HepG2 (cell line): ENCODE data around the gene FGFR3. TPM values are rescaled to one million over a fixed set of nuclear protein-coding genes. Genes with fewer than 3 reads are reported as not detected.

Experiments used
- ATAC-seq: fragments of 200-7000 bp; cut with Tn5 transposase; 3 replicates; pipeline ENCODE4 v1.9.1; 2020; ENCODE audit warnings: mild to moderate bottlenecking, moderate library complexity
- BruUV-seq: library from RNA; stranded (reverse); fragments of 400-500 nt; replicated peaks from 2 replicates; lab custom pipeline; 2021; lab: Mats Ljungman, UMichigan
- CTCF ChIA-PET: fragments of 300-600 bp; formaldehyde crosslinking; extraction: SDS; loops from one replicate; lab custom pipeline; 2021; ENCODE audit warnings: low total read pairs, inconsistent platforms, low intra/inter-chr PET ratio; lab: Yijun Ruan, JAX
- POLR2A ChIA-PET: fragments of 350-600 bp; sonication (Branson Sonifier 250); formaldehyde crosslinking; loops from one replicate; lab custom pipeline; 2020; ENCODE audit warnings: antibody characterized with exemption, inconsistent platforms; lab: Yijun Ruan, JAX
- DNase-seq: peaks from one replicate; pipeline ENCODE4 v3.0.0-alpha.2; 2015; ENCODE audit warnings: low spot score
- FAIRE-seq: peaks from 3 replicates; lab custom pipeline; 2011; peaks lifted over from hg19 to GRCh38; lab: Jason Lieb, UNC
- H2AFZ ChIP-seq: one replicate; pipeline ENCODE4 v1.6.1; 2011; ENCODE audit warnings: low read length, inconsistent platforms
- H3K27ac ChIP-seq: fragments of 300-600 bp; 3 replicates; pipeline ENCODE4 v1.8.0; 2011; ENCODE audit warnings: mixed run types, mild to moderate bottlenecking, mixed read lengths, low read length, inconsistent platforms; ENCODE audit not compliant: insufficient read depth; ENCODE audit errors: extremely low read length
- H3K27me3 ChIP-seq, 2 experiments: fragments of 200-600 bp in 1 of 2; 2 replicates in 1 of 2; 3 replicates in 1 of 2; pipeline versions ENCODE4 v1.6.0 to v1.8.0; 2011; ENCODE audit warnings: low read length in 2 of 2, mild to moderate bottlenecking in 2 of 2, moderate library complexity in 2 of 2, inconsistent platforms in 1 of 2; ENCODE audit not compliant: insufficient read depth in 2 of 2, control insufficient read depth in 1 of 2
- H3K36me3 ChIP-seq, 2 experiments: fragments of 200-600 bp in 1 of 2; replicated peaks in 1 of 2; 2 replicates in 1 of 2; 3 replicates in 1 of 2; pipeline versions ENCODE4 v1.5.1 to v1.8.0; 2011; ENCODE audit warnings: low read length in 2 of 2, inconsistent platforms in 1 of 2; ENCODE audit not compliant: insufficient read depth in 2 of 2, control insufficient read depth in 1 of 2
- H3K4me1 ChIP-seq: 2 replicates; pipeline ENCODE4 v1.5.1; 2012; ENCODE audit warnings: low read length, inconsistent platforms; ENCODE audit not compliant: insufficient read depth
- H3K4me2 ChIP-seq: 2 replicates; pipeline ENCODE4 v1.6.0; 2011; ENCODE audit warnings: low read depth, low read length, inconsistent platforms
- H3K4me3 ChIP-seq, 3 experiments: fragments of 200-600 bp in 1 of 3; sonication (generic), shearing (Covaris generic) in 1 of 3; replicated peaks in 1 of 3; 2 replicates each; pipeline ENCODE4 v1.5.1; 2011 to 2016; ENCODE audit warnings: low read length in 3 of 3, inconsistent platforms in 2 of 3, low read depth in 2 of 3, mild to moderate bottlenecking in 2 of 3, control low read depth in 1 of 3, mixed read lengths in 1 of 3; ENCODE audit not compliant: insufficient read depth in 1 of 3
- H3K79me2 ChIP-seq: one replicate; pipeline ENCODE4 v1.6.1; 2011; ENCODE audit warnings: low read length, inconsistent platforms; ENCODE audit not compliant: insufficient read depth
- H3K9ac ChIP-seq: 2 replicates; pipeline ENCODE4 v1.6.0; 2011; ENCODE audit warnings: mild to moderate bottlenecking, low read depth, low read length, inconsistent platforms; ENCODE audit not compliant: insufficient read depth
- H3K9me3 ChIP-seq: 2 replicates; pipeline ENCODE4 v1.5.1; 2012; ENCODE audit warnings: mild to moderate bottlenecking, low read length
- H4K20me1 ChIP-seq: 2 replicates; pipeline ENCODE4 v1.6.0; 2011; ENCODE audit warnings: inconsistent platforms, mild to moderate bottlenecking, low read length, moderate library complexity; ENCODE audit not compliant: insufficient read depth
- CC2D1A ChIP-seq: sonication (generic); formaldehyde crosslinking; IDR thresholded peaks from 2 replicates; pipeline ENCODE4 v1.8.1; 2023; ENCODE audit warnings: mild to moderate bottlenecking, missing genetic modification reagents
- NCOA5 ChIP-seq: sonication (generic); formaldehyde crosslinking; IDR thresholded peaks from 2 replicates; pipeline ENCODE4 v1.4.0; 2020; ENCODE audit warnings: missing genetic modification reagents
- NFE2L1 ChIP-seq: sonication (generic); formaldehyde crosslinking; IDR thresholded peaks from 2 replicates; pipeline ENCODE4 v1.4.0; 2020; ENCODE audit warnings: missing genetic modification reagents, mild to moderate bottlenecking, borderline replicate concordance
- RCOR2 ChIP-seq: IDR thresholded peaks from 2 replicates; pipeline ENCODE4 v1.6.1; 2016; ENCODE audit warnings: missing biosample characterization, missing genetic modification reagents
- SP140L ChIP-seq: sonication (generic); formaldehyde crosslinking; IDR thresholded peaks from 2 replicates; pipeline ENCODE4 v1.4.0; 2020; ENCODE audit warnings: missing genetic modification reagents, borderline replicate concordance
- WIZ ChIP-seq: sonication (generic); formaldehyde crosslinking; IDR thresholded peaks from 2 replicates; pipeline ENCODE4 v1.5.1; 2020; ENCODE audit warnings: mild to moderate bottlenecking, missing genetic modification reagents
- YEATS4 ChIP-seq: sonication (generic); formaldehyde crosslinking; IDR thresholded peaks from 2 replicates; pipeline ENCODE4 v1.4.0; 2020; ENCODE audit warnings: missing genetic modification reagents, borderline replicate concordance
- ZNF121 ChIP-seq: sonication (generic); formaldehyde crosslinking; IDR thresholded peaks from 2 replicates; pipeline ENCODE4 v1.5.0; 2020; ENCODE audit warnings: mild to moderate bottlenecking, missing genetic modification reagents
- ZNF484 ChIP-seq: sonication (generic); formaldehyde crosslinking; IDR thresholded peaks from 2 replicates; pipeline ENCODE4 v1.5.1; 2020; ENCODE audit warnings: mild to moderate bottlenecking, low read depth, missing genetic modification reagents, borderline replicate concordance
- ZNF567 ChIP-seq: sonication (generic); formaldehyde crosslinking; IDR thresholded peaks from 2 replicates; pipeline ENCODE4 v1.8.1; 2023; ENCODE audit warnings: mild to moderate bottlenecking, missing genetic modification reagents, borderline replicate concordance
- ZNF768 ChIP-seq: sonication (generic); formaldehyde crosslinking; IDR thresholded peaks from 2 replicates; pipeline ENCODE4 v1.4.0; 2020; ENCODE audit warnings: missing genetic modification reagents
- ZNF841 ChIP-seq: sonication (generic); formaldehyde crosslinking; IDR thresholded peaks from 2 replicates; pipeline ENCODE4 v1.8.1; 2023; ENCODE audit warnings: missing genetic modification reagents, borderline replicate concordance
- ZSCAN30 ChIP-seq: sonication (generic); formaldehyde crosslinking; IDR thresholded peaks from 2 replicates; pipeline ENCODE4 v1.5.0; 2020; ENCODE audit warnings: mild to moderate bottlenecking, missing genetic modification reagents
- WGBS: methylation state at CpG from one replicate; pipeline ENCODE4 v1.1.6; 2017; ENCODE audit warnings: low lambda C conversion rate; 5-methylcytosine and 5-hydroxymethylcytosine counted together
- in situ Hi-C: cut with HindIII; loops from 2 replicates; pipeline ENCODE4 v1.10.0; 2017; ENCODE audit warnings: low pct_unique_long_range_greater_than_20kb; ENCODE audit not compliant: extremely low pct_ligation_motif_present
- intact Hi-C: fragments of 100-400 bp; cut with micrococcal nuclease; formaldehyde crosslinking; loops from one replicate; pipeline ENCODE4 v1.10.0; 2022; ENCODE audit not compliant: unreplicated experiment
- polyA plus RNA-seq, 8 experiments: library from polyadenylated mRNA; depleted of rRNA in 3 of 8; stranded (reverse) in 7 of 8; unstranded in 1 of 8; fragments of >200 nt; fragmentation: Illumina TruSeq in 4 of 8; extraction: Trizol in 4 of 8; gene quantifications; 2 replicates each; pipeline versions ENCODE4 v1.2.1 to v1.2.3, GENCODE V29; 2011 to 2016; ENCODE audit warnings: low read depth in 4 of 8, missing spikeins in 1 of 8, mixed read lengths in 1 of 8; ENCODE audit not compliant: insufficient read depth in 1 of 8
- total RNA-seq, 5 experiments: library from RNA; depleted of rRNA; stranded (reverse); fragments of >200 nt; fragmentation: Illumina TruSeq; extraction: Trizol; gene quantifications; 2 replicates each; pipeline ENCODE4 v1.2.3, GENCODE V29; 2016; ENCODE audit warnings: low read depth in 1 of 5
- TF ChIP-seq, protein P1 (sequence below): sonication (generic); formaldehyde crosslinking; IDR thresholded peaks from 2 replicates; pipeline ENCODE4 v1.9.0; 2021; ENCODE audit warnings: missing genetic modification reagents, borderline replicate concordance
- TF ChIP-seq, protein P2 (sequence below): sonication (generic); formaldehyde crosslinking; IDR thresholded peaks from 2 replicates; pipeline ENCODE4 v1.5.0; 2020; ENCODE audit warnings: missing genetic modification reagents
- TF ChIP-seq, protein P3 (sequence below): sonication (generic); formaldehyde crosslinking; IDR thresholded peaks from 2 replicates; pipeline ENCODE4 v1.5.0; 2020; ENCODE audit warnings: mild to moderate bottlenecking, missing genetic modification reagents

FGFR3 gene
- total and polyA plus RNA-seq, 2 of the 13 experiments (the other 11 are each of a cell fraction or from before 2014, with no cell fraction given), result 103 to 109 TPM

DNA sequence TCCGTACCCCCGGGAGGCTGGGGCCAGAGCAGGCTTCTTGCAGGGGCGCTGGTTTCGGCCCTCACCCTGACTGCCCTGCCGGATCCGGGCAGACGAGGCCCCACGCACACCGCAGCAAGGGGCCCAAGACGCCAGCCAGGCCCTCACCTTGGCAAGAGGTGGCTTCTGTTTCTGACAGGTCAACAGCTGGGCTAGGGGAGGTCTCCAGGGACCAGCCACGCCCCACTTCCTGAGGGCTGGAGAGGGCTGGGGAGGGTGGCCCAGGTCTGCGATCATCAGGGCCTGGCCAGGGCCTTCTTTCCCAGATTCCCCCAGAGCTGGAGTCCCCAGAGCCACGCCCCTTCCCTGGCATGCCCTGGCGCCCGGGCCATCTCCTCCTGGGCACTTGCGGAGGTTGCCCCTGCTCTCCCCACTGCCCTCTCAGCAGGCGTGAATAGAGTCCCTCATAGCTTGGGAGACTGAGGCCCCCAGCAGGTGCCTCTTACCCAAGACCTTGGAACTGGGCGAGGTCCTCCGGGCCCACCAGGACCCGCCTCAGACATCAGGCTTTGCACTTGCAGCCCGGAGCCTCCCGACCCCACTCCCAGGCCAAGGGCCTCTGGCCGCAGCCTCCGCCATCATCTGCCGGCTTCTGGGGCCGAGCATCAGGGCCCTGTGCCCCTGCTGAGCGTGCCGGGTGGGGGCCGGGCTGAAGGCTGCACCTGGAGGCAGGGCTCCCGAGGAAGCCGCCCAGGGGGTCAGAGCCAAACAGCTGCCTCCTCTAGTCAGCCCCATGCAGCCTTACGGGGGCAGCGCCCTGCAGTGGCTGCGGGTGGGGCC lies 6.3 kb upstream of the FGFR3 start:
- BruUV-seq, result no TSS peak
- Histone ChIP-seq H3K4me3 (peak overlapping the region in 1 of 3 experiments; percentile 62; a peak in 1 of 6 replicates), H2AFZ (no peak overlapping the region), H3K36me3 (no peaks in the 10 kb centered on the region), H3K9me3 (no peaks in the 10 kb centered on the region), H3K79me2 (no peaks in the 10 kb centered on the region), H3K27me3 (peaks cover 7 to 16% of the 10 kb centered on the region in 2 experiments; a peak in 4 of 5 replicates), H3K4me1 (peaks cover 98% of the 10 kb centered on the region), H3K4me2 (peak overlapping the region; percentile 89), H3K27ac (no peak overlapping the region), H3K9ac (0 out of 2 replicates have a peak overlapping the region, but pooled peaks have one; percentile 32), H4K20me1 (no peaks in the 10 kb centered on the region)
- ChIA-PET POLR2A (interaction anchor here (2.3 to 34.3 kb wide), 4 partner anchors 2 to 39 kb away, joined by 18 to 1258 read pairs (median 638); partner anchors contain the start of gene FGFR3), CTCF (interaction anchor here (0.7 to 3.5 kb wide), 2 partner anchors 23 to 40 kb away, joined by 3 to 13 read pairs; no protein-coding TSS in a partner anchor)
- DNase-seq (peak; percentile 36), ATAC-seq (peak; percentile 8), FAIRE-seq (no peak)
- in situ Hi-C loops, result no loop called here
- intact Hi-C loops, result no loop called here
- WGBS, result no CpG with 5 or more reads among the region's 34 CpGs
- TF ChIP-seq NCOA5, result no peak
- TF ChIP-seq ZNF484 (CRISPR knock-in tag), result no peak
- no peak for TF ChIP-seq CC2D1A (CRISPR knock-in tag)
- TF ChIP-seq, protein P1, sequence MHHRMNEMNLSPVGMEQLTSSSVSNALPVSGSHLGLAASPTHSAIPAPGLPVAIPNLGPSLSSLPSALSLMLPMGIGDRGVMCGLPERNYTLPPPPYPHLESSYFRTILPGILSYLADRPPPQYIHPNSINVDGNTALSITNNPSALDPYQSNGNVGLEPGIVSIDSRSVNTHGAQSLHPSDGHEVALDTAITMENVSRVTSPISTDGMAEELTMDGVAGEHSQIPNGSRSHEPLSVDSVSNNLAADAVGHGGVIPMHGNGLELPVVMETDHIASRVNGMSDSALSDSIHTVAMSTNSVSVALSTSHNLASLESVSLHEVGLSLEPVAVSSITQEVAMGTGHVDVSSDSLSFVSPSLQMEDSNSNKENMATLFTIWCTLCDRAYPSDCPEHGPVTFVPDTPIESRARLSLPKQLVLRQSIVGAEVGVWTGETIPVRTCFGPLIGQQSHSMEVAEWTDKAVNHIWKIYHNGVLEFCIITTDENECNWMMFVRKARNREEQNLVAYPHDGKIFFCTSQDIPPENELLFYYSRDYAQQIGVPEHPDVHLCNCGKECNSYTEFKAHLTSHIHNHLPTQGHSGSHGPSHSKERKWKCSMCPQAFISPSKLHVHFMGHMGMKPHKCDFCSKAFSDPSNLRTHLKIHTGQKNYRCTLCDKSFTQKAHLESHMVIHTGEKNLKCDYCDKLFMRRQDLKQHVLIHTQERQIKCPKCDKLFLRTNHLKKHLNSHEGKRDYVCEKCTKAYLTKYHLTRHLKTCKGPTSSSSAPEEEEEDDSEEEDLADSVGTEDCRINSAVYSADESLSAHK (CRISPR knock-in tag), result no peak
- TF ChIP-seq, protein P2, sequence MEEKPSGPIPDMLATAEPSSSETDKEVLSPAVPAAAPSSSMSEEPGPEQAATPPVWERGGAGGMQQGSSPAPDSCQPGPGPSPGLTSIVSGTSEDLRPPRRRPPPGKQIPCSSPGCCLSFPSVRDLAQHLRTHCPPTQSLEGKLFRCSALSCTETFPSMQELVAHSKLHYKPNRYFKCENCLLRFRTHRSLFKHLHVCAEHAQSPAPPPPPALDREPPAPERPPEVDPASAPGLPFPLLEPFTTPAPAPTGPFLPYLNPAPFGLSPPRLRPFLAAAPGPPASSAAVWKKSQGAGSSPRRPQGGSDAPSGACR (CRISPR knock-in tag), result no peak
- TF ChIP-seq WIZ (CRISPR knock-in tag), result no peak
- no peak for TF ChIP-seq YEATS4 (CRISPR knock-in tag)
- TF ChIP-seq NFE2L1 (CRISPR knock-in tag), result no peak
- no peak for TF ChIP-seq ZSCAN30
- no peak for TF ChIP-seq RCOR2 (CRISPR knock-in tag)
- TF ChIP-seq, protein P3, sequence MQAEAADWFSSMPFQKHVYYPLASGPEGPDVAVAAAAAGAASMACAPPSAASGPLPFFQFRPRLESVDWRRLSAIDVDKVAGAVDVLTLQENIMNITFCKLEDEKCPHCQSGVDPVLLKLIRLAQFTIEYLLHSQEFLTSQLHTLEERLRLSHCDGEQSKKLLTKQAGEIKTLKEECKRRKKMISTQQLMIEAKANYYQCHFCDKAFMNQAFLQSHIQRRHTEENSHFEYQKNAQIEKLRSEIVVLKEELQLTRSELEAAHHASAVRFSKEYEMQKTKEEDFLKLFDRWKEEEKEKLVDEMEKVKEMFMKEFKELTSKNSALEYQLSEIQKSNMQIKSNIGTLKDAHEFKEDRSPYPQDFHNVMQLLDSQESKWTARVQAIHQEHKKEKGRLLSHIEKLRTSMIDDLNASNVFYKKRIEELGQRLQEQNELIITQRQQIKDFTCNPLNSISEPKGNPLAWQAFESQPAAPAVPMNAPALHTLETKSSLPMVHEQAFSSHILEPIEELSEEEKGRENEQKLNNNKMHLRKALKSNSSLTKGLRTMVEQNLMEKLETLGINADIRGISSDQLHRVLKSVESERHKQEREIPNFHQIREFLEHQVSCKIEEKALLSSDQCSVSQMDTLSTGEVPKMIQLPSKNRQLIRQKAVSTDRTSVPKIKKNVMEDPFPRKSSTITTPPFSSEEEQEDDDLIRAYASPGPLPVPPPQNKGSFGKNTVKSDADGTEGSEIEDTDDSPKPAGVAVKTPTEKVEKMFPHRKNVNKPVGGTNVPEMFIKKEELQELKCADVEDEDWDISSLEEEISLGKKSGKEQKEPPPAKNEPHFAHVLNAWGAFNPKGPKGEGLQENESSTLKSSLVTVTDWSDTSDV (CRISPR knock-in tag), result no peak
- 0 out of 2 replicates have a peak, but pooled peaks have one; percentile 12 for TF ChIP-seq ZNF768 (CRISPR knock-in tag)
- TF ChIP-seq ZNF121 (CRISPR knock-in tag), result no peak
- TF ChIP-seq SP140L (CRISPR knock-in tag), result no peak
- no peak for TF ChIP-seq ZNF567 (CRISPR knock-in tag)
- no peak for TF ChIP-seq ZNF841 (CRISPR knock-in tag)
